Progenitor cell of endocrine pancreas (in vitro differentiated cells): ENCODE data around the gene AGPS. TPM values are rescaled to one million over a fixed set of nuclear protein-coding genes. Genes with fewer than 3 reads are reported as not detected.

Source experiments
- DNase-seq: peaks from one replicate; pipeline ENCODE4 v3.0.0; 2021; ENCODE audit warnings: low spot score; ENCODE audit not compliant: unreplicated experiment
- H3K27ac Mint-ChIP-seq: 2 replicates; pipeline ENCODE4 v1.8.0; 2021; ENCODE audit warnings: mild to moderate bottlenecking, moderate library complexity, mixed read lengths
- H3K27me3 Mint-ChIP-seq: 2 replicates; pipeline ENCODE4 v1.8.0; 2021; ENCODE audit warnings: mixed read lengths
- H3K36me3 Mint-ChIP-seq: 2 replicates; pipeline ENCODE4 v1.8.0; 2022; ENCODE audit warnings: mixed read lengths; ENCODE audit not compliant: insufficient read depth
- H3K4me1 Mint-ChIP-seq: 2 replicates; pipeline ENCODE4 v1.8.0; 2021; ENCODE audit warnings: low read depth, mixed read lengths
- H3K4me3 Mint-ChIP-seq: 2 replicates; pipeline ENCODE4 v1.8.0; 2021; ENCODE audit warnings: low read depth, mild to moderate bottlenecking, moderate library complexity, mixed read lengths
- H3K9me3 Mint-ChIP-seq: 2 replicates; pipeline ENCODE4 v1.8.0; 2021; ENCODE audit warnings: low read depth, mixed read lengths
- total RNA-seq: library from RNA; stranded (reverse); gene quantifications from 2 replicates; pipeline ENCODE4 v1.2.1, GENCODE V29; 2021
- TF ChIP-seq, protein P1 (sequence below): fragments of 200-600 bp; sonication (generic); IDR thresholded peaks from one replicate; pipeline ENCODE4 v1.5.0; 2021; ENCODE audit warnings: antibody characterized with exemption, mild to moderate bottlenecking; ENCODE audit not compliant: unreplicated experiment

The AGPS gene
- total RNA-seq, 1 donor from 2014 or later: 69.2 TPM

DNA sequence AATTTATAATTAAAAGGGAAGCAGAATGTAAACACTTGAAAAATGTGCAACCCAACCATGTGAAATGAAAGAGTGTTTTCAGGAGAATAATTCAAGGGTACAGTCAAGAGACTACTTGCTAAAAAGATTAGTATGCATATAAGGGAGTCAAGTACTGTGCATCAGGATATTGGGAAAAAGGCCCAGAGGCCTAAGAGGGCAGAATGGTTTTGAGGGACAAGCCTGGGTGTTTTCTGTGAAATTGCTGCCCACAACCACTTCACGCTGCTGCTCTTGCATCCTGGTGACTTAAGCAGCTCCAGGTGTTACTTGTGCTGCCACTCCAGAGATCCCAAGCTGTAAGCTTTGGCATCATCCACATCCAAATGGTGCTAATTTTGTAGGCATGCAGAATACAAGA lies 165.2 kb downstream of the AGPS start:
- Mint-ChIP-seq H3K27me3 (no peaks in the 10 kb centered on the region), H3K9me3 (peaks cover 6% of the 10 kb centered on the region), H3K36me3 (no peaks in the 10 kb centered on the region), H3K27ac (no peak overlapping the region), H3K4me3 (no peak overlapping the region), H3K4me1 (peaks cover 3% of the 10 kb centered on the region)
- DNase-seq: no peak
- TF ChIP-seq, protein P1, sequence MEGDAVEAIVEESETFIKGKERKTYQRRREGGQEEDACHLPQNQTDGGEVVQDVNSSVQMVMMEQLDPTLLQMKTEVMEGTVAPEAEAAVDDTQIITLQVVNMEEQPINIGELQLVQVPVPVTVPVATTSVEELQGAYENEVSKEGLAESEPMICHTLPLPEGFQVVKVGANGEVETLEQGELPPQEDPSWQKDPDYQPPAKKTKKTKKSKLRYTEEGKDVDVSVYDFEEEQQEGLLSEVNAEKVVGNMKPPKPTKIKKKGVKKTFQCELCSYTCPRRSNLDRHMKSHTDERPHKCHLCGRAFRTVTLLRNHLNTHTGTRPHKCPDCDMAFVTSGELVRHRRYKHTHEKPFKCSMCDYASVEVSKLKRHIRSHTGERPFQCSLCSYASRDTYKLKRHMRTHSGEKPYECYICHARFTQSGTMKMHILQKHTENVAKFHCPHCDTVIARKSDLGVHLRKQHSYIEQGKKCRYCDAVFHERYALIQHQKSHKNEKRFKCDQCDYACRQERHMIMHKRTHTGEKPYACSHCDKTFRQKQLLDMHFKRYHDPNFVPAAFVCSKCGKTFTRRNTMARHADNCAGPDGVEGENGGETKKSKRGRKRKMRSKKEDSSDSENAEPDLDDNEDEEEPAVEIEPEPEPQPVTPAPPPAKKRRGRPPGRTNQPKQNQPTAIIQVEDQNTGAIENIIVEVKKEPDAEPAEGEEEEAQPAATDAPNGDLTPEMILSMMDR: no peak

DNA sequence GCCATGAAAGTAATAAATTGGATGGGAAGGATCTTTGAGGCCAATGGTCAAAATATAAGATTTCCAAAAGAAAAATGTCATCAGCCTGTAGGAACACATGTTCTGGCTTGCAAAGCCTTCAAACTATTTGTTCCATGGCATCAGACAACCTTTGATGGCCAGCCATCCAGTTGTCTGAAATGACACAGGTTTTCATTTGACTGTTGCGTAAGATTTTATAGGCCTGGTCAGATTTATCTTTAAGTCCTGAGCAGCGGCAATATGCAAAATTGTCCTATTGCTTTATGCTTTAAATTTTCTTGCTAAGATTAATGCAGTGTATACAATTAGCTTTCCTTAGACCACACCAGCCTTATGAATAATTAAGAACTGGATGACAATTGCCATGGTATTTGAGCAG lies 167.1 kb downstream of the AGPS start:
- peaks cover 6% of the 10 kb centered on the region for H3K9me3 Mint-ChIP-seq
- no peaks in the 10 kb centered on the region for H3K27me3 Mint-ChIP-seq
- H3K36me3 Mint-ChIP-seq: no peaks in the 10 kb centered on the region
- H3K4me3 Mint-ChIP-seq: no peak overlapping the region
- TF ChIP-seq, protein P1: no peak
- H3K27ac Mint-ChIP-seq: no peak overlapping the region
- DNase-seq: no peak
- peaks cover 1% of the 10 kb centered on the region for H3K4me1 Mint-ChIP-seq

DNA sequence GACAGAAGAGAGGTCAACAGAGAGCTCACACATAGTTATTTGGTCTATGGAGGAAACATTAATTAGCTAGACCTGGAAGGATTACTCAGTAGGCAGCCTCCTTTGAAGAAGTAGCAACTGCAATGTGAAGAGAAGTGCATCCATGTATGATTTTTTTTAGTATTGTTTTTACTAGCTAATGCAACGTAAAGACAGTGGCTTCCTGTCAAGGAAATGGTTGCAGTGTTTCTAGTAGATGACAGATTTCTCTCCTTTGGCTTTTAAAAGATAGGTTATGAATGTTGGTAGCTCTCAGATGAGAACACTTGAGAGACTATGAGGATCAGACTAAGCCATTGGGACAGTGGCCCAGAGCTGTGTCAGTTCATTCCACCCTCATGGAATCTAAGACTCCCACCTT lies 175.8 kb downstream of the AGPS start:
- Mint-ChIP-seq H3K27me3 (no peaks in the 10 kb centered on the region), H3K9me3 (peaks cover 3% of the 10 kb centered on the region), H3K4me3 (no peak overlapping the region), H3K4me1 (peaks cover 4% of the 10 kb centered on the region), H3K27ac (no peak overlapping the region), H3K36me3 (no peaks in the 10 kb centered on the region)
- no peak for DNase-seq
- TF ChIP-seq, protein P1: no peak

DNA sequence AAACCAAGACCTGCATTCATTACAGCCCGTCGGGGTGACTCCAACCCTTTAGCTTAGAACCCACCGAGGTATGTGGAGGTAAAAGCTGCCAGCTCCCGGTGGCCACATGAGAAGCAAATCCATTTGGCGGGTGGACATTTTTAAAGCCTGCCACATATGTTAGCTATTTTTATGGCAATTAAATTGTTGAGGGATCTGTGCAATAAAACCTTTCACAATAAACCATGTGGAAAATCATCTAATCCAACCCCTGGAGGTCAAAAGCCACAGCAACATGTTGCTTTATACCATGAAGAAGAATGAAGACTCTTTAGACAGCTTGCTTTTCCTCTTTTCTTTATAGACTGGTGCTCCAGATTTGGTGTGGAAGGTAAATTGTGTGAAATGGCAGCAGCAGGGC lies 176.3 kb downstream of the AGPS start:
- TF ChIP-seq, protein P1: no peak
- Mint-ChIP-seq H3K36me3 (no peaks in the 10 kb centered on the region), H3K4me3 (no peak overlapping the region)

DNA sequence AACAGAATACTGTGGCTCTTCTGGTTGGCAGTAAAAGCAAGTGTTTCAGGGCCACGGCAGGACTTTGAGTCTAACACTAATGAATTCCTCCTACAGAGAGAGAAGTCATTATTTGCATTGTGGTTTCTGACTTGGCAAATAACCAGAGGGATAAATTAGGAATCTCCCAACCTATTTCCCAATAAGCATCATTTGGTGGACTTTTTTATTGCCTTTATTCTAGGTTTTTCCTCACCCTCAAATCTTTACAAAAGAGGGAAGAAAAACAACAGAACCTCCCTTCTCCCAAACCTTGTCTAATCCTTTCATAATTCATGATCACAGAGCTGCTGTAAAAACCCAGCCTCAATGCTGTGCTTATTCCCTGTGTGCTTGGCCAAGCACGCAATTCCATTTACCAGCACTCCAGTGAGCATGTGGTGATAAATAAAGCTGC lies 179.7 kb downstream of the AGPS start:
- Mint-ChIP-seq H3K27me3 (no peaks in the 10 kb centered on the region), H3K9me3 (peaks cover 2% of the 10 kb centered on the region), H3K4me1 (peaks cover 1% of the 10 kb centered on the region), H3K4me3 (no peak overlapping the region), H3K27ac (no peak overlapping the region), H3K36me3 (no peaks in the 10 kb centered on the region)
- TF ChIP-seq, protein P1: no peak
- DNase-seq: no peak

More for the DNA sequence above, 176.3 kb downstream of the AGPS start:
- DNase-seq: no peak
- Mint-ChIP-seq H3K4me1 (peaks cover 4% of the 10 kb centered on the region), H3K27me3 (no peaks in the 10 kb centered on the region), H3K9me3 (peaks cover 3% of the 10 kb centered on the region), H3K27ac (no peak overlapping the region)
